ENCODE measurements around the gene CHI3L2.

DNA sequence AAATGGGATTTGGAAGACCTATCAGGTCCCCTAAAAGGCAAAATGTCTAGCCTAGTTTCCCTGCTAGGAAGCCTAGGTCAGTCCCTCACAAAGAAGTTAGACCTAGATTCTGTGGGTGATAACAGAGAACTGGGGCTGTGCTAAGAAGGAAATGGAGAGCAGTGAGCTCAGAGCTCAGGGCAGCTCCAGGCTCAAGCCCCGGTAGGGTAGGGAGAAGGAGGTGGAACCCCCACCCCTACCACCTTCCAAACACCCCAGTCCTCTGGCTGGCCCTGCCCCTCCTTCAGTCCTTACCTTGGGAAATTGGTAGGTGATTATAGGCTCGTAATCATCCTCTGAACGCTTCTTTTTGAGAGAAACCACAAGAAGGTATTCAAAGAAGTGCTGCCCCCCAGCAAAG, 28.2 kb upstream of the CHI3L2 start:
- TF ChIP-seq, protein P1, sequence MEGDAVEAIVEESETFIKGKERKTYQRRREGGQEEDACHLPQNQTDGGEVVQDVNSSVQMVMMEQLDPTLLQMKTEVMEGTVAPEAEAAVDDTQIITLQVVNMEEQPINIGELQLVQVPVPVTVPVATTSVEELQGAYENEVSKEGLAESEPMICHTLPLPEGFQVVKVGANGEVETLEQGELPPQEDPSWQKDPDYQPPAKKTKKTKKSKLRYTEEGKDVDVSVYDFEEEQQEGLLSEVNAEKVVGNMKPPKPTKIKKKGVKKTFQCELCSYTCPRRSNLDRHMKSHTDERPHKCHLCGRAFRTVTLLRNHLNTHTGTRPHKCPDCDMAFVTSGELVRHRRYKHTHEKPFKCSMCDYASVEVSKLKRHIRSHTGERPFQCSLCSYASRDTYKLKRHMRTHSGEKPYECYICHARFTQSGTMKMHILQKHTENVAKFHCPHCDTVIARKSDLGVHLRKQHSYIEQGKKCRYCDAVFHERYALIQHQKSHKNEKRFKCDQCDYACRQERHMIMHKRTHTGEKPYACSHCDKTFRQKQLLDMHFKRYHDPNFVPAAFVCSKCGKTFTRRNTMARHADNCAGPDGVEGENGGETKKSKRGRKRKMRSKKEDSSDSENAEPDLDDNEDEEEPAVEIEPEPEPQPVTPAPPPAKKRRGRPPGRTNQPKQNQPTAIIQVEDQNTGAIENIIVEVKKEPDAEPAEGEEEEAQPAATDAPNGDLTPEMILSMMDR (IDR thresholded peaks at IDR 0.05; ENCODE audit: insufficient read depth, low read depth, low read length): no peak
- no peak for TF ChIP-seq EZH2 (IDR thresholded peaks at IDR 0.05; ENCODE audit: insufficient read depth, low read length)

Measured in astrocyte (in vitro differentiated cells and primary cell).